ENCODE measurements around the gene MARVELD2.
"Not testable (repeated sequence)": the region's sequence is repeated elsewhere in the genome, so short reads cannot be mapped to it uniquely, and the experiment has no call there.

MARVELD2 gene

GRCh38 chr5:69450116-69450515 lies 35.2 kb downstream of the MARVELD2 start:
- DNase-seq, result no peak

GRCh38 chr5:69450527-69450926 lies 35.6 kb downstream of the MARVELD2 start:
- not testable (repeated sequence) for DNase-seq

- no peak for DNase-seq
Measured at GRCh38 chr5:69451941-69452647, 37.2 kb downstream of the MARVELD2 start.

DNA sequence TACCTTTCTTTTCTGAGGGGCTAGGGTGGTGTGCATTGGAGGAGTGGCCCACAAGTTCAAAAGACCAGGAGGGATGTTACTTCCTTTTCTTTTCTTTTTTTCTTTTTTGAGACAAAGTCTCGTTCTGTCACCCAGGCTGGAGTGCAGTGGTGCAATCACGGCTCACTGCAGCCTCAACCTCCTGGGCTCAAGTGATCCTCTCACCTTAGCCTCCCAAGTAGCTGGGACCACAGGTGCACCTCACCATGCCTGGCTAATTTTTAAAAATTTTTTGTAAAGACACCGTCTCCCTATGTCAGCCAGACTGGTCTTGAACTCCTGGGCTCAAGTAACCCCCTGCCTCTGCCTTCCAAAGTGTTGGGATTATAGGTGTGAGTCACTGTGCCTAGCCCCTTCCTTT lies 38.6 kb downstream of the MARVELD2 start:
- DNase-seq, result not testable (repeated sequence)

GRCh38 chr5:69454460-69455249 lies 39.7 kb downstream of the MARVELD2 start:
- DNase-seq, result no peak

DNA sequence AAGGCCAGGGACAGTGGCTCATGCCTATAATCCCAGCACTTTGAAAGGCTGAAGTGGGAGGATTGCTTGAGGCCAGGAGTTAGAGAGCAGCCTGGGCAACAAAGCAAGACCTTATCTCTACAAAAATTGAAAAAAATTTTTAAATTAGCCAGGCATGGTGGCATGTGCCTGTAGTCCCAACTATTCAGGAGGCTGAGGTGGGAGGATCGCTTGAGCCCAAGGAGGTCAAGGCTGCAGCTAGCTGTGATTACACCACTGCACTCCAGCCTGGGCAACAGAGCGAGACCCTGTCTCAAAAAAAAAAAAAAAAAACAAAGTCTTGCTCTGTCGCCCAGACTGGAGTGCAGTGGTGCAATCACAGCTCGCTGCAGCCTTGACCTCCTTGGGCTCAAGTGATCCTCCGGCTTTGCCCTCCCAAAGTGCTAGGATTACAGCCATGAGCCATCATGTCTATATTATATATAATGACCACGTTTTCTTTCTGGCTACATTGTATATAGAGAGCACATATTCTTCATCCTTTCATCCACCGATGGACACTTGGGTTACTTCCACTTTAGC lies 40.6 kb downstream of the MARVELD2 start:
- DNase-seq, result not testable (repeated sequence)

DNA sequence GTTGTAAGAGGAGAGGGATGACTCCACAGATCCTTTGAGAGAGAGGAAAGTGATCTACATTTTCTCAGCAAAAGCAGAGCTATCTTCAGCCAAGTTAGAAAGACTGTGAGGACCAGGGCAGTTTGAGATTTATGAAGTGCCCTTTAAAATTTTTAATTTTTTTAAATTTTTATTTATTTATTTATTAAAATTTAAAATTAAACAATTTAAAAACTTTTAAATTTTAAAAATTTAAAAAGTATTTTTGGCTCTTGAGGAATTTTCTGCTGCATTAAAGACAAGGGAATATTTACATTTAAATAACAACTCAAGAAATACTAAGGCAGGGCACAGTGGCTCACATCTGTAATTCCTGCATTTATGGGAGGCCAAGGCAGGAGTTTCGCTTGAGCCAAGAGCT lies 47.3 kb downstream of the MARVELD2 start:
- DNase-seq, result no peak

GRCh38 chr5:69466375-69466774 lies 51.5 kb downstream of the MARVELD2 start:
- not testable (repeated sequence) for DNase-seq

DNA sequence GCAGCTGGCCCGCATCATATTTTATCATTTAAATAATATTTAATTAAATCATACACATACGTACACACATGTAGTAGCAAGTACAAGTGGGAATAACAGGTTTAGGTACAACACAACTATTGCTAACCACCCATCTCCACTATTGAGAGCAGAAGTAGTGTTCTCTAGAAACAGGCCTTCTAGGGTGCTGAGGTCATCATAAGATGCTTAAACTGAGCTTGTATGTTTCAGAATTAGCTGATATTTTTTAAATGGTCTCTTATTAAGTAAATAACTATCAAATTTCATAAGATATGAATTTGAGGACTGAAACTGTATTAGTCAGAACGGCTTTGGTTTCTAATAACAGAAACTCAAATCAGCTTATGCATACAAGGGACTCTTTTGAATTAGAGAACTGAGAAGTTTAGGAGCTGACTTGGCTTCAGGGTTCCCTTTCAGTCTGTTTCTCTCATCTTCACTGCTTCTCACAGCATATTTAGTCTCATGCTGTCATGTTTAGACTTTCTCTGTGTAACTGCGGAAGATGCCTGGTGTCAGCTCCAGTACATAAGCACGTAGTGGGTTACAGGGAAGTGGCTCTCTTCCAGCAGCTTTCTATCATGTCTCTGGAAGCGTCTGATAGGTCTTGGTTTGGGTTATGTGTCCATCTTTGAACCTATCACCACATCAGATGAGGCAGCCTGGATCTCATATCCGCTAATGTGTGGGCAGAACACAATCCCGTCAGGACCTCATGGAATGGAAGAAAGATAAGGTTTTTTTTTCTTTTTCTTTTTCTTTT lies 52.7 kb downstream of the MARVELD2 start:
- no peak for DNase-seq

DNA sequence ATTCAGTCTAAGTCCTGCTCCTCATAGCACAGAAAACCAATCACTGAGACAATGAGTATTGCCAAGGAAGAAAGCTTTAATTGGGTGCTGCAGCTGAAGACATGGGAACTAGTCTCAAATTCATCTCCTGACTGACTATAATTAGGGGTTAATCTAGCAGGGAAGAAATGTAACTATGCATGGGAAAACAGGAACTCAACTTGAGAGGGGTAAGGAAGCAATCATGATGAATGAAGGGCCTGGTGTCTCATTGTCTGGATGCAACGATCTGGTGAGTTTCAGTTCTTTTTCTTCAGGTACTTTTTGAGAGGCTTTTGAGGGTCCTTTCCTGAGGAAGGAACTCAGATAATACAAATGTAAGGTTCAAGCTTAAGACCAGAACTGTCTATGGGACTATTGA lies 53.7 kb downstream of the MARVELD2 start:
- DNase-seq, result no peak

DNA sequence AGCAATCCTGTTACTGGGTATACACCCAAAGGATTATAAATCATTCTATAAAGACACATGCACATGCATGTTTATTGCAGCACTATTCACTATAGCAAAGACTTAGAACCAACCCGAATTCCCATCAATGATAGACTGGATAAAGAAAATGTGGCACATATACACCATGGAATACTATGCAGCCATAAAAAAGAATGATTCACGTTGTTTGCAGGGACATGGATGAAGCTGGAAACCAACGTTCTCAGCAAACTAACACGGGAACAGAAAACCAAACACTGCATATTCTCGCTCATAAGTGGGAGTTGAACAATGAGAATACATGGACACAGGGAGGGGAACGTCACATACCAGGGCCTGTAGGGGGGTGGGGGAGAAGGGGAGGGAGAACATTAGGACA lies 56.6 kb downstream of the MARVELD2 start:
- DNase-seq, result not testable (repeated sequence)

- not testable (repeated sequence) for DNase-seq
Measured at GRCh38 chr5:69472535-69473143, 57.7 kb downstream of the MARVELD2 start.

- no peak for DNase-seq
Measured at GRCh38 chr5:69477170-69477569, 62.3 kb downstream of the MARVELD2 start.

DNA sequence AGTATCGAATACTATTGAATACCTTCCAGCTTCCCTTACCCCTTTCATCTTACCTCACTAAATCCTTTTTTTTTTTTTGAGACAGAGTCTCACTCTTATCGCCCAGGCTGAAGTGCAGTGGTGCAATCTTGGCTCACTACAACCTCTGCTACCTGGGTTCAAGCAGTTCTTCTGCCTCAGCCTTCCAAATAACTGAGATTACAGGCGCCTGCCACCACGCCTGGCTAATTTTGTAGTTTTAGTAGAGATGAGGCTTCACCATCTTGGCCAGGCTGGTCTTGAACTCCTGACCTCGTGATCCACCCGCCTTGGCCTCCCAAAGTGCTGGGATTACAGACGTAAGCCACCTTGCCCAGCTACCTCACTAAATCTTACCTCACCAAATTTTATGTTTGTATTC lies 63.4 kb downstream of the MARVELD2 start:
- DNase-seq, result not testable (repeated sequence)

GRCh38 chr5:69484891-69485290 lies 70.0 kb downstream of the MARVELD2 start:
- DNase-seq, result no peak

- DNase-seq, result no peak
Measured at GRCh38 chr5:69485471-69485870, 70.6 kb downstream of the MARVELD2 start.

GRCh38 chr5:69489246-69489645 lies 74.3 kb downstream of the MARVELD2 start:
- DNase-seq, result no peak

DNA sequence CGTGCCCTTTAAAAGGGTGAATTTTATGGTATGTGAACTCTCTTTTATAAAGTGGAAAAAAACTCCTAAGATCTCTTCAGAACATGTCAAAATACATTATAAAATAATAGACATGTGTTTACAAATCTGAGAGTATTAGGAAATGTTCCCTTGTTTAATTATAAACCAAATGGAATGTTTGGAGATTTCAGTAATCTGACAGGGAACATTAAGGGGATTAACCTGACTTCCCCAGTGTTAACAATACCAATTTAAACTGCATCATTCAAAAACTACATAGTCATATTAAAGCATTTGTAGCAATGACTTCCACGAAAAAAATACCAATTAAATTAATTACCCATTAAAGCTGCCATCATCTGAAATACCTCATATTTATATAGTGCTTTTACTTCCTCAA lies 76.1 kb downstream of the MARVELD2 start:
- DNase-seq, result no peak

- no peak for DNase-seq
Measured at GRCh38 chr5:69491838-69492390, 77.0 kb downstream of the MARVELD2 start.

- no peak for DNase-seq
Measured at GRCh38 chr5:69492391-69492922, 77.5 kb downstream of the MARVELD2 start, which contains the start of gene OCLN. TSS of gene OCLN (plus strand) at chr5:69492790. CDS start at chr5:69504245, 11,455 bp downstream.

DNA sequence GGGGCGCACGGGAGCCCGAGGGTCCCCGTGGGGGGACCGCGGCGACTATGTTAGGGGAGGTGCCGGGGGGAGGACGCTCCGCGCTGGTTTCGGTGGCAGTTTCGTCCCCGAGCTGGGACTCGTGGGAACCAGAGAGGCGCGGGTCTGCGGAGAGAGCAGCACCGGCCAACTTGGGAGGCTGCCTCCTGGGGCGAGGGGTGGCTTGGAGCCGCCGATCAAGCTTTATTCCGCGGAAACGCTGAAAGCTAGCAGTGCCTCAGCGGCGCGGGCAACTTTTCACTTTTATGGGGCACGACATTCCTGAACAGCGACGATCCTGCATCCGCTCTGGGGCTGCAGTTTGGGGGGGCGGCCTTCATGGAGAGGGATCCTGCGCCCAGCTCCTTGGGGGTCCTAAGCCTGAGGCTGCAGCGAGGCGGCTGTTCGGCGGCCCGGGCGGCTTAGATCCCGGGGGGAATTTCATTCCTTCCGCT lies 78.0 kb downstream of the MARVELD2 start:
- no peak for DNase-seq
